ENCODE data around the gene GSTT4. TPM values are rescaled to one million over a fixed set of nuclear protein-coding genes. Genes with fewer than 3 reads are reported as not detected.
A peak's percentile ranks its signal among the peaks of the same experiment; 100 is the strongest.
"Not testable (repeated sequence)": the region's sequence is repeated elsewhere in the genome, so short reads cannot be mapped to it uniquely, and the experiment has no call there.

Gene GSTT4
- total RNA-seq = not detected

GRCh38 chr22:24005201-24005600 is at the start of gene GSTT4:
Gene GSTT4, minus strand, starts transcription at chr22:24005453. Its CDS starts 97 bp downstream, at chr22:24005356.
- H3K4me3 Mint-ChIP-seq = no peak within 1 kb of the TSS
- ATAC-seq (no peak), DNase-seq (no peak)
- no peaks in the 10 kb centered on the region for H3K36me3 Mint-ChIP-seq
- H3K9me3 Mint-ChIP-seq (ENCODE audit: low read depth) = peaks cover 2% of the 10 kb centered on the region
- CTCF ChIA-PET = no interaction called here
- no peaks in the 10 kb centered on the region for H3K27me3 Mint-ChIP-seq
- peaks cover 2% of the 10 kb centered on the region for H3K4me1 Mint-ChIP-seq
- no peak within 1 kb of the TSS for H3K27ac Mint-ChIP-seq

GRCh38 chr22:24054356-24054755 is 49.1 kb upstream of the GSTT4 start:
- peaks cover 47% of the 10 kb centered on the region for H3K36me3 Mint-ChIP-seq
- no peaks in the 10 kb centered on the region for H3K9me3 Mint-ChIP-seq (ENCODE audit: low read depth)
- no peak overlapping the region for H3K27ac Mint-ChIP-seq
- H3K4me3 Mint-ChIP-seq = no peak overlapping the region
- no peaks in the 10 kb centered on the region for H3K27me3 Mint-ChIP-seq
- CTCF ChIA-PET = no interaction called here
- H3K4me1 Mint-ChIP-seq = peaks cover under 1% of the 10 kb centered on the region
- ATAC-seq (no peak), DNase-seq (no peak)

GRCh38 chr22:24053481-24054226 is 48.4 kb upstream of the GSTT4 start:
- Mint-ChIP-seq H3K4me1 (no peaks in the 10 kb centered on the region), H3K27me3 (no peaks in the 10 kb centered on the region), H3K36me3 (peaks cover 44% of the 10 kb centered on the region), H3K9me3 (ENCODE audit: low read depth) (no peaks in the 10 kb centered on the region), H3K27ac (no peak overlapping the region), H3K4me3 (no peak overlapping the region)
- CTCF ChIA-PET = interaction anchor here (1.7 kb wide), 1 partner anchor 98 kb away, joined by 3 read pairs; no protein-coding TSS in a partner anchor
- DNase-seq (no peak), ATAC-seq (no peak)

- Mint-ChIP-seq H3K4me3 (no peak overlapping the region), H3K27ac (no peak overlapping the region), H3K27me3 (no peaks in the 10 kb centered on the region), H3K9me3 (ENCODE audit: low read depth) (no peaks in the 10 kb centered on the region), H3K4me1 (no peaks in the 10 kb centered on the region), H3K36me3 (peaks cover 31% of the 10 kb centered on the region)
- DNase-seq = no peak
- CTCF ChIA-PET = no interaction called here
- no peak for ATAC-seq
Measured at GRCh38 chr22:24051568-24051967, 46.3 kb upstream of the GSTT4 start.

- no peak overlapping the region for H3K27ac Mint-ChIP-seq
- H3K4me3 Mint-ChIP-seq = no peak overlapping the region
- DNase-seq = no peak
- CTCF ChIA-PET = no interaction called here
- peaks cover 2% of the 10 kb centered on the region for H3K4me1 Mint-ChIP-seq
- no peaks in the 10 kb centered on the region for H3K27me3 Mint-ChIP-seq
- peaks cover 26% of the 10 kb centered on the region for H3K36me3 Mint-ChIP-seq
- no peaks in the 10 kb centered on the region for H3K9me3 Mint-ChIP-seq (ENCODE audit: low read depth)
- no peak for ATAC-seq
Measured at GRCh38 chr22:24051028-24051427, 45.8 kb upstream of the GSTT4 start.

GRCh38 chr22:24049978-24050377 is 44.7 kb upstream of the GSTT4 start:
- CTCF ChIA-PET = interaction anchor here (0.6 kb wide), 1 partner anchor 188 kb away, joined by 3 read pairs; no protein-coding TSS in a partner anchor
- peaks cover 4% of the 10 kb centered on the region for H3K4me1 Mint-ChIP-seq
- DNase-seq = no peak
- H3K27me3 Mint-ChIP-seq = no peaks in the 10 kb centered on the region
- no peaks in the 10 kb centered on the region for H3K9me3 Mint-ChIP-seq (ENCODE audit: low read depth)
- no peak overlapping the region for H3K27ac Mint-ChIP-seq
- no peak for ATAC-seq
- H3K4me3 Mint-ChIP-seq = no peak overlapping the region
- peaks cover 22% of the 10 kb centered on the region for H3K36me3 Mint-ChIP-seq

GRCh38 chr22:24049211-24049610 is 44.0 kb upstream of the GSTT4 start:
- peaks cover 25% of the 10 kb centered on the region for H3K36me3 Mint-ChIP-seq
- H3K4me3 Mint-ChIP-seq = no peak overlapping the region
- H3K4me1 Mint-ChIP-seq = peaks cover 7% of the 10 kb centered on the region
- H3K9me3 Mint-ChIP-seq (ENCODE audit: low read depth) = no peaks in the 10 kb centered on the region
- H3K27me3 Mint-ChIP-seq = no peaks in the 10 kb centered on the region
- CTCF ChIA-PET = no interaction called here
- DNase-seq = no peak
- no peak overlapping the region for H3K27ac Mint-ChIP-seq
- ATAC-seq = no peak

- no peaks in the 10 kb centered on the region for H3K27me3 Mint-ChIP-seq
- peaks cover 29% of the 10 kb centered on the region for H3K36me3 Mint-ChIP-seq
- CTCF ChIA-PET = no interaction called here
- H3K9me3 Mint-ChIP-seq (ENCODE audit: low read depth) = no peaks in the 10 kb centered on the region
- H3K4me3 Mint-ChIP-seq = no peak overlapping the region
- peaks cover 12% of the 10 kb centered on the region for H3K4me1 Mint-ChIP-seq
- no peak for DNase-seq
- H3K27ac Mint-ChIP-seq = no peak overlapping the region
- ATAC-seq = no peak
Measured at GRCh38 chr22:24046024-24046423, 40.8 kb upstream of the GSTT4 start.

- DNase-seq = no peak
- peaks cover 12% of the 10 kb centered on the region for H3K4me1 Mint-ChIP-seq
- H3K27me3 Mint-ChIP-seq = no peaks in the 10 kb centered on the region
- H3K27ac Mint-ChIP-seq = no peak overlapping the region
- peaks cover 21% of the 10 kb centered on the region for H3K36me3 Mint-ChIP-seq
- CTCF ChIA-PET = no interaction called here
- ATAC-seq = peak; percentile 36
- H3K9me3 Mint-ChIP-seq (ENCODE audit: low read depth) = no peaks in the 10 kb centered on the region
- H3K4me3 Mint-ChIP-seq = no peak overlapping the region
Measured at GRCh38 chr22:24043958-24044357, 38.7 kb upstream of the GSTT4 start.

GRCh38 chr22:24043465-24043864 is 38.2 kb upstream of the GSTT4 start:
- peaks cover 25% of the 10 kb centered on the region for H3K36me3 Mint-ChIP-seq
- CTCF ChIA-PET, H3K27ac Mint-ChIP-seq: not testable (repeated sequence)

GRCh38 chr22:24040946-24041345 is 35.7 kb upstream of the GSTT4 start:
- H3K36me3 Mint-ChIP-seq = peaks cover 39% of the 10 kb centered on the region
- no peak overlapping the region for H3K4me3 Mint-ChIP-seq
- ATAC-seq (no peak), DNase-seq (no peak)
- H3K27ac Mint-ChIP-seq = no peak overlapping the region
- peaks cover 9% of the 10 kb centered on the region for H3K4me1 Mint-ChIP-seq
- H3K27me3 Mint-ChIP-seq = no peaks in the 10 kb centered on the region
- CTCF ChIA-PET = interaction anchor here (0.6 kb wide), 1 partner anchor 273 kb away, joined by 3 read pairs; the partner anchor contains the start of gene CHCHD10
- no peaks in the 10 kb centered on the region for H3K9me3 Mint-ChIP-seq (ENCODE audit: low read depth)

More at GRCh38 chr22:24043465-24043864, 38.2 kb upstream of the GSTT4 start:
- not testable (repeated sequence) for H3K27me3 Mint-ChIP-seq; ATAC-seq; H3K4me3 Mint-ChIP-seq; H3K9me3 Mint-ChIP-seq (ENCODE audit: low read depth); DNase-seq
- H3K4me1 Mint-ChIP-seq = peaks cover 12% of the 10 kb centered on the region

- H3K36me3 Mint-ChIP-seq = peaks cover 35% of the 10 kb centered on the region
- DNase-seq = no peak
- H3K9me3 Mint-ChIP-seq (ENCODE audit: low read depth) = no peaks in the 10 kb centered on the region
- no peaks in the 10 kb centered on the region for H3K27me3 Mint-ChIP-seq
- peaks cover 3% of the 10 kb centered on the region for H3K4me1 Mint-ChIP-seq
- CTCF ChIA-PET = interaction anchor here (1.9 kb wide), 1 partner anchor 9 kb away, joined by 6 read pairs; no protein-coding TSS in a partner anchor
- H3K4me3 Mint-ChIP-seq = no peak overlapping the region
- no peak for ATAC-seq
- H3K27ac Mint-ChIP-seq = no peak overlapping the region
Measured at GRCh38 chr22:24039046-24039445, 33.8 kb upstream of the GSTT4 start.

GRCh38 chr22:24037851-24038765 is 32.9 kb upstream of the GSTT4 start:
- no peak for ATAC-seq
- DNase-seq = no peak
- no peak overlapping the region for H3K4me3 Mint-ChIP-seq
- H3K4me1 Mint-ChIP-seq = no peaks in the 10 kb centered on the region
- CTCF ChIA-PET = interaction anchor here (1.3 kb wide), 1 partner anchor 8 kb away, joined by 3 read pairs; no protein-coding TSS in a partner anchor
- H3K36me3 Mint-ChIP-seq = peaks cover 35% of the 10 kb centered on the region
- no peaks in the 10 kb centered on the region for H3K9me3 Mint-ChIP-seq (ENCODE audit: low read depth)
- H3K27me3 Mint-ChIP-seq = no peaks in the 10 kb centered on the region
- H3K27ac Mint-ChIP-seq = no peak overlapping the region
